ENCODE data around the gene DDX51. TPM values are rescaled to one million over a fixed set of nuclear protein-coding genes. Genes with fewer than 3 reads are reported as not detected.

The DDX51 gene
- total and polyA plus RNA-seq, 2 of the 13 experiments (the other 11 are each of a cell fraction or from before 2014, with no cell fraction given): 10.1 TPM

DNA sequence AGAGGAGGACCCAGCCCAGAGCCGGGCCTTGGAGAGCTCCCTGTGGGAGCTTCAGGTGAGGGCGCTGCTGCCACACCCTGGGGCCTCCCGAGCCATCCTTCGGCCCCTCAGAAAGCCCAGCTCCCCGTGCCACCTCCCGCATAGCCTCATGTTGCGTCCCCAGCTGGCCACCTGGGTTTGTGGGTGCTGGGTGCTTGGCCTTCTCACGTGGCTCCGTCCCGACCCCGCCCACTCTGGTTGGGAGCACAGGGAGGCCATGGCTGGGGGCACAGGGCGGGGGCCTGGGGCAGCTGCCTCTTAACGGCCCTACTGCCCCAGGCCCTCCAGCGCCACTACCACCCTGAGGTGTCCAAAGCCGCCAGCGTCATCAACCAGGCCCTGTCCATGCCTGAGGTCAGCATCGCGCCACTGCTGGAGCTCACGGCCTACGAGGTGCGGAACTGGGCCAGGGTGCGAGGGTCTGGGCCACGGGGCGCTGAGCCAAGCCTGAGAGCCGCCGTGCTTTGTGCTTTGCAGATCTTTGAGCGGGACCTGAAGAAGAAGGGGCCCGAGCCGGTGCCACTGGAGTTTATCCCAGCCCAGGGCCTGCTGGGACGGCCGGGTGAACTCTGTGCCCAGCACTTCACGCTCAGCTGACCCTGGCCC lies 7.8 kb upstream of the DDX51 start (continued):
- no peak for TF ChIP-seq BCL3 (CRISPR knock-in tag; IDR thresholded peaks at IDR 0.05)
- TF ChIP-seq, protein P1, sequence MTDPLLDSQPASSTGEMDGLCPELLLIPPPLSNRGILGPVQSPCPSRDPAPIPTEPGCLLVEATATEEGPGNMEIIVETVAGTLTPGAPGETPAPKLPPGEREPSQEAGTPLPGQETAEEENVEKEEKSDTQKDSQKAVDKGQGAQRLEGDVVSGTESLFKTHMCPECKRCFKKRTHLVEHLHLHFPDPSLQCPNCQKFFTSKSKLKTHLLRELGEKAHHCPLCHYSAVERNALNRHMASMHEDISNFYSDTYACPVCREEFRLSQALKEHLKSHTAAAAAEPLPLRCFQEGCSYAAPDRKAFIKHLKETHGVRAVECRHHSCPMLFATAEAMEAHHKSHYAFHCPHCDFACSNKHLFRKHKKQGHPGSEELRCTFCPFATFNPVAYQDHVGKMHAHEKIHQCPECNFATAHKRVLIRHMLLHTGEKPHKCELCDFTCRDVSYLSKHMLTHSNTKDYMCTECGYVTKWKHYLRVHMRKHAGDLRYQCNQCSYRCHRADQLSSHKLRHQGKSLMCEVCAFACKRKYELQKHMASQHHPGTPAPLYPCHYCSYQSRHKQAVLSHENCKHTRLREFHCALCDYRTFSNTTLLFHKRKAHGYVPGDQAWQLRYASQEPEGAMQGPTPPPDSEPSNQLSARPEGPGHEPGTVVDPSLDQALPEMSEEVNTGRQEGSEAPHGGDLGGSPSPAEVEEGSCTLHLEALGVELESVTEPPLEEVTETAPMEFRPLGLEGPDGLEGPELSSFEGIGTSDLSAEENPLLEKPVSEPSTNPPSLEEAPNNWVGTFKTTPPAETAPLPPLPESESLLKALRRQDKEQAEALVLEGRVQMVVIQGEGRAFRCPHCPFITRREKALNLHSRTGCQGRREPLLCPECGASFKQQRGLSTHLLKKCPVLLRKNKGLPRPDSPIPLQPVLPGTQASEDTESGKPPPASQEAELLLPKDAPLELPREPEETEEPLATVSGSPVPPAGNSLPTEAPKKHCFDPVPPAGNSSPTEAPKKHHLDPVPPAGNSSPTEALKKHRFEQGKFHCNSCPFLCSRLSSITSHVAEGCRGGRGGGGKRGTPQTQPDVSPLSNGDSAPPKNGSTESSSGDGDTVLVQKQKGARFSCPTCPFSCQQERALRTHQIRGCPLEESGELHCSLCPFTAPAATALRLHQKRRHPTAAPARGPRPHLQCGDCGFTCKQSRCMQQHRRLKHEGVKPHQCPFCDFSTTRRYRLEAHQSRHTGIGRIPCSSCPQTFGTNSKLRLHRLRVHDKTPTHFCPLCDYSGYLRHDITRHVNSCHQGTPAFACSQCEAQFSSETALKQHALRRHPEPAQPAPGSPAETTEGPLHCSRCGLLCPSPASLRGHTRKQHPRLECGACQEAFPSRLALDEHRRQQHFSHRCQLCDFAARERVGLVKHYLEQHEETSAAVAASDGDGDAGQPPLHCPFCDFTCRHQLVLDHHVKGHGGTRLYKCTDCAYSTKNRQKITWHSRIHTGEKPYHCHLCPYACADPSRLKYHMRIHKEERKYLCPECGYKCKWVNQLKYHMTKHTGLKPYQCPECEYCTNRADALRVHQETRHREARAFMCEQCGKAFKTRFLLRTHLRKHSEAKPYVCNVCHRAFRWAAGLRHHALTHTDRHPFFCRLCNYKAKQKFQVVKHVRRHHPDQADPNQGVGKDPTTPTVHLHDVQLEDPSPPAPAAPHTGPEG (CRISPR knock-in tag; IDR thresholded peaks at IDR 0.05): no peak
- TF ChIP-seq RBAK (CRISPR knock-in tag; IDR thresholded peaks at IDR 0.05): no peak
- no peak for TF ChIP-seq ZFP1 (CRISPR knock-in tag; IDR thresholded peaks at IDR 0.05)
- no peak for TF ChIP-seq ZNF33A (CRISPR knock-in tag; IDR thresholded peaks at IDR 0.05; ENCODE audit: borderline replicate concordance)
- TF ChIP-seq, protein P2, sequence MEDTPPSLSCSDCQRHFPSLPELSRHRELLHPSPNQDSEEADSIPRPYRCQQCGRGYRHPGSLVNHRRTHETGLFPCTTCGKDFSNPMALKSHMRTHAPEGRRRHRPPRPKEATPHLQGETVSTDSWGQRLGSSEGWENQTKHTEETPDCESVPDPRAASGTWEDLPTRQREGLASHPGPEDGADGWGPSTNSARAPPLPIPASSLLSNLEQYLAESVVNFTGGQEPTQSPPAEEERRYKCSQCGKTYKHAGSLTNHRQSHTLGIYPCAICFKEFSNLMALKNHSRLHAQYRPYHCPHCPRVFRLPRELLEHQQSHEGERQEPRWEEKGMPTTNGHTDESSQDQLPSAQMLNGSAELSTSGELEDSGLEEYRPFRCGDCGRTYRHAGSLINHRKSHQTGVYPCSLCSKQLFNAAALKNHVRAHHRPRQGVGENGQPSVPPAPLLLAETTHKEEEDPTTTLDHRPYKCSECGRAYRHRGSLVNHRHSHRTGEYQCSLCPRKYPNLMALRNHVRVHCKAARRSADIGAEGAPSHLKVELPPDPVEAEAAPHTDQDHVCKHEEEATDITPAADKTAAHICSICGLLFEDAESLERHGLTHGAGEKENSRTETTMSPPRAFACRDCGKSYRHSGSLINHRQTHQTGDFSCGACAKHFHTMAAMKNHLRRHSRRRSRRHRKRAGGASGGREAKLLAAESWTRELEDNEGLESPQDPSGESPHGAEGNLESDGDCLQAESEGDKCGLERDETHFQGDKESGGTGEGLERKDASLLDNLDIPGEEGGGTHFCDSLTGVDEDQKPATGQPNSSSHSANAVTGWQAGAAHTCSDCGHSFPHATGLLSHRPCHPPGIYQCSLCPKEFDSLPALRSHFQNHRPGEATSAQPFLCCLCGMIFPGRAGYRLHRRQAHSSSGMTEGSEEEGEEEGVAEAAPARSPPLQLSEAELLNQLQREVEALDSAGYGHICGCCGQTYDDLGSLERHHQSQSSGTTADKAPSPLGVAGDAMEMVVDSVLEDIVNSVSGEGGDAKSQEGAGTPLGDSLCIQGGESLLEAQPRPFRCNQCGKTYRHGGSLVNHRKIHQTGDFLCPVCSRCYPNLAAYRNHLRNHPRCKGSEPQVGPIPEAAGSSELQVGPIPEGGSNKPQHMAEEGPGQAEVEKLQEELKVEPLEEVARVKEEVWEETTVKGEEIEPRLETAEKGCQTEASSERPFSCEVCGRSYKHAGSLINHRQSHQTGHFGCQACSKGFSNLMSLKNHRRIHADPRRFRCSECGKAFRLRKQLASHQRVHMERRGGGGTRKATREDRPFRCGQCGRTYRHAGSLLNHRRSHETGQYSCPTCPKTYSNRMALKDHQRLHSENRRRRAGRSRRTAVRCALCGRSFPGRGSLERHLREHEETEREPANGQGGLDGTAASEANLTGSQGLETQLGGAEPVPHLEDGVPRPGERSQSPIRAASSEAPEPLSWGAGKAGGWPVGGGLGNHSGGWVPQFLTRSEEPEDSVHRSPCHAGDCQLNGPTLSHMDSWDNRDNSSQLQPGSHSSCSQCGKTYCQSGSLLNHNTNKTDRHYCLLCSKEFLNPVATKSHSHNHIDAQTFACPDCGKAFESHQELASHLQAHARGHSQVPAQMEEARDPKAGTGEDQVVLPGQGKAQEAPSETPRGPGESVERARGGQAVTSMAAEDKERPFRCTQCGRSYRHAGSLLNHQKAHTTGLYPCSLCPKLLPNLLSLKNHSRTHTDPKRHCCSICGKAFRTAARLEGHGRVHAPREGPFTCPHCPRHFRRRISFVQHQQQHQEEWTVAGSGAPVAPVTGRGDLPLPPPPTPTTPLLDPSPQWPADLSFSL (CRISPR knock-in tag; IDR thresholded peaks at IDR 0.05): no peak
- TF ChIP-seq KDM5B (CRISPR knock-in tag; IDR thresholded peaks at IDR 0.05; ENCODE audit: borderline replicate concordance): no peak
- no peak for TF ChIP-seq IKZF1 (IDR thresholded peaks at IDR 0.05)
- TF ChIP-seq RBM22 (optimal IDR thresholded peaks at IDR 0.05; ENCODE audit: low read length): no peak
- TF ChIP-seq FOSL1 (CRISPR knock-in tag; IDR thresholded peaks at IDR 0.05; ENCODE audit: borderline replicate concordance): no peak
